Fibroblast of villous mesenchyme (primary cell): ENCODE data around the gene CACNA1C. TPM values are rescaled to one million over a fixed set of nuclear protein-coding genes. Genes with fewer than 3 reads are reported as not detected.

ENCODE experiments used
- DNase-seq: peaks from one replicate; pipeline ENCODE4 v3.0.0-alpha.2; 2010; ENCODE audit warnings: low read depth
- H3K4me3 ChIP-seq: 2 replicates; pipeline ENCODE4 v1.5.1; 2011; ENCODE audit warnings: low read depth, mild to moderate bottlenecking, low read length
- total RNA-seq: library from RNA; depleted of rRNA; stranded (reverse); fragments of >200 nt; gene quantifications from 2 replicates; pipeline ENCODE4 v1.2.3, GENCODE V29; 2012
- TF ChIP-seq, protein P1 (sequence below): IDR thresholded peaks from 2 replicates; pipeline ENCODE4 v1.5.1; 2012; ENCODE audit warnings: low read depth, mild to moderate bottlenecking, low read length; ENCODE audit not compliant: insufficient read depth

CACNA1C gene
- total RNA-seq, 1 donor, result 11.7 TPM

- TF ChIP-seq, protein P1, sequence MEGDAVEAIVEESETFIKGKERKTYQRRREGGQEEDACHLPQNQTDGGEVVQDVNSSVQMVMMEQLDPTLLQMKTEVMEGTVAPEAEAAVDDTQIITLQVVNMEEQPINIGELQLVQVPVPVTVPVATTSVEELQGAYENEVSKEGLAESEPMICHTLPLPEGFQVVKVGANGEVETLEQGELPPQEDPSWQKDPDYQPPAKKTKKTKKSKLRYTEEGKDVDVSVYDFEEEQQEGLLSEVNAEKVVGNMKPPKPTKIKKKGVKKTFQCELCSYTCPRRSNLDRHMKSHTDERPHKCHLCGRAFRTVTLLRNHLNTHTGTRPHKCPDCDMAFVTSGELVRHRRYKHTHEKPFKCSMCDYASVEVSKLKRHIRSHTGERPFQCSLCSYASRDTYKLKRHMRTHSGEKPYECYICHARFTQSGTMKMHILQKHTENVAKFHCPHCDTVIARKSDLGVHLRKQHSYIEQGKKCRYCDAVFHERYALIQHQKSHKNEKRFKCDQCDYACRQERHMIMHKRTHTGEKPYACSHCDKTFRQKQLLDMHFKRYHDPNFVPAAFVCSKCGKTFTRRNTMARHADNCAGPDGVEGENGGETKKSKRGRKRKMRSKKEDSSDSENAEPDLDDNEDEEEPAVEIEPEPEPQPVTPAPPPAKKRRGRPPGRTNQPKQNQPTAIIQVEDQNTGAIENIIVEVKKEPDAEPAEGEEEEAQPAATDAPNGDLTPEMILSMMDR, result no peak
- H3K4me3 ChIP-seq, result no peak overlapping the region
- DNase-seq, result no peak
Observed at GRCh38 chr12:2074792-2075191, 22.0 kb downstream of the CACNA1C start.

- TF ChIP-seq, protein P1, result no peak
- no peak overlapping the region for H3K4me3 ChIP-seq
- DNase-seq, result no peak
Observed at GRCh38 chr12:2075508-2076195, 22.9 kb downstream of the CACNA1C start.

- TF ChIP-seq, protein P1, result no peak
- DNase-seq, result peak; percentile 72
- no peak overlapping the region for H3K4me3 ChIP-seq
Observed at GRCh38 chr12:2076196-2076570, 23.4 kb downstream of the CACNA1C start.

DNA sequence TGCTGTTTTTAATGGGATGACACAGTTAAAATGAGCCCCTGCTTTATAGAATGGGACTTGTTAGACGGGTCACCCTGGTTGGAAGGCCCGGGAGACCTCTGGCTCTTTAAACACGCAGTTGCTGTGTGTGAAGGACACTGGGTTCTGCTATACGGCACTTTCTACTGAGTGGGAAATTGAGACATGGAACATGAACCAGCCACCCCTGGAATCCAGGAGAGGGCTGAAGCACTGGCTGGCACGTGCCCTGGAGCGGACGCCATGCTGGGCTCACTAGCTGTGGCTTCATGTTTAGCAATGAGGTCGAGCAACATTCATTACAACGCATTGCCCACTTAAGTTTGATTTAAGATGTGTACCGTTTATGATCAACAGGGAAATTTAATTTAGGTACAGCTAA is 23.9 kb downstream of the CACNA1C start:
- TF ChIP-seq, protein P1, result no peak
- DNase-seq, result no peak
- no peak overlapping the region for H3K4me3 ChIP-seq

DNA sequence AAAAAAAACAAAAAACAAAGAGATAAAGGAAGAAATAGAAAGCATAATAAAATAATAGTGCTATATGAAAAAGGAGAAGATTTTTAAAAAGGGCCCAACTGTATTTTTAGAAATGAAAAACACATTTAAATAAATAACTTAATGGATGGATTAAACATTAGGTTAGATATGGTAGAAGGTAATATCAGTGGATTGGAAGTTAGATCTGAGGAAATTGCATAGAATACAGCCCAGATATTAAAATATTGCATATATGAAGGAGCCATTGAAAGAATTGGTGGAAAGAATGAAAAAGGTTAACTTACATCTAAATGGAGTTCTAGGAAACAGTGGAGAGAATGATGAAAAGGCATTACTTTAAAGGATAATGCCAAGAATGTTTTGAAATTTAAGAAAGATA is 27.8 kb downstream of the CACNA1C start:
- no peak overlapping the region for H3K4me3 ChIP-seq
- TF ChIP-seq, protein P1, result no peak
- no peak for DNase-seq

GRCh38 chr12:2082321-2082720 is 29.5 kb downstream of the CACNA1C start:
- H3K4me3 ChIP-seq, result no peak overlapping the region
- TF ChIP-seq, protein P1, result no peak
- DNase-seq, result no peak

DNA sequence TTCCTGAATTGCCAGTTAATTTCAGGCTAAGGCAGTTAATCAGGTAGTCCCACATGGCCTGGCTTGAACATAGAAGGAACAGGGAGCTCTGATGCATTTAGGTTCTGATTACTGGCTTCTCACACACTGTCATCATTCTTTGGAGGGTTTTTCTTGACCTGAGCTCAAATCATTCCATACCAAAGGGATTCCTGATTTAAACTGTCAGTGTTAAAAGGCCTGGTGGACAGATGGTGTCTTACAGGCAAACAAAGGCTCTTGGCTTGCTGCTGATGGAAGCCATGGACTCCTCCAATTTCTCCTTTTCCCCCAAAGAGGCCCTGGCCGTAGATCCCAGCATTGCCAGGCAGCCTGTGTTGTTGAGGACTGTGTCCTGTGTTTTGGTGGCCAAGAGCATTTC is 30.2 kb downstream of the CACNA1C start:
- no peak overlapping the region for H3K4me3 ChIP-seq
- TF ChIP-seq, protein P1, result no peak
- peak; percentile 12 for DNase-seq
